ENCODE measurements around the gene AOX1. TPM values are rescaled to one million over a fixed set of nuclear protein-coding genes. Genes with fewer than 3 reads are reported as not detected.

AOX1 gene
- total and polyA plus RNA-seq, 5 donors from 2014 or later = not detected

GRCh38 chr2:200695191-200695590 is 109.4 kb downstream of the AOX1 start:
- Histone ChIP-seq H3K4me1 (ENCODE audit: control insufficient read depth, insufficient read depth, low read length, poor library complexity, severe bottlenecking) (no peaks in the 10 kb centered on the region), H3K27ac (ENCODE audit: insufficient read depth, low read length, poor library complexity, severe bottlenecking) (no peak overlapping the region), H3K27me3 (ENCODE audit: control insufficient read depth, insufficient read depth, low read length) (peaks cover 2% of the 10 kb centered on the region), H3K4me3 (ENCODE audit: low read depth, low read length) (no peak overlapping the region), H3K9me3 (ENCODE audit: control insufficient read depth in 2 of 2, low read length in 2 of 2) (no peaks in the 10 kb centered on the region), H3K36me3 (ENCODE audit: control insufficient read depth, insufficient read depth, low read length) (no peaks in the 10 kb centered on the region)
- Mint-ChIP-seq H3K27ac (no peak overlapping the region), H3K27me3 (peaks cover 27% of the 10 kb centered on the region), H3K9me3 (peaks cover 0 to 4% (median 0%) of the 10 kb centered on the region in 7 donors), H3K4me1 (peaks cover 0 to 2% (median 0%) of the 10 kb centered on the region in 4 donors), H3K36me3 (no peaks in the 10 kb centered on the region), H3K4me3 (no peak overlapping the region)
- peak in 1 of 3 donors; percentile 6 for DNase-seq
- no peak for ATAC-seq (ENCODE audit: low read depth in 2 of 2)

DNA sequence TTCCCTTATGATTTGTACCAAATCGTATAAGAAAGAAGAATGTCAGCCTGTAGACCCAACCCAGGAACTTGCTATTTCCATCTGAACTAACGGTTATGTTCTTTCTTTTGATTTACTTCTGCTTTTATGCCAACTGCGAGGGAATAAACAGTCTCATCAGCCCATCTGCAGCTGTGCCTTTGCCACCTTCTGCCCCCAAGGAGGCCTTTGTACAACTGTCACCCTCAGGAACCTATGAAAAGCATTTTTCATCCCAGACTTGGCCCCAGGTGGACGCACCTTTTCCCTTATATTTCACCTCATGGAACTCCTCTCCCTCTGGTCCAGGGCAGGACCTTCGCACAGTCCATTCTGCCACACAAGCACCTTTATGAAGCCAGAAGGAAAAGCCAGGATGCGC is 109.8 kb downstream of the AOX1 start:
- no peaks in the 10 kb centered on the region for H3K9me3 ChIP-seq (ENCODE audit: control insufficient read depth in 2 of 2, low read length in 2 of 2)
- Mint-ChIP-seq H3K27ac (no peak overlapping the region), H3K36me3 (no peaks in the 10 kb centered on the region), H3K4me3 (no peak overlapping the region), H3K4me1 (peaks cover 0 to 2% (median 0%) of the 10 kb centered on the region in 4 donors), H3K9me3 (peaks cover 0 to 4% (median 0%) of the 10 kb centered on the region in 7 donors), H3K27me3 (peaks cover 27% of the 10 kb centered on the region)
- DNase-seq (no peak), ATAC-seq (ENCODE audit: low read depth in 2 of 2) (no peak)
- H3K27me3 ChIP-seq (ENCODE audit: control insufficient read depth, insufficient read depth, low read length) = peaks cover 2% of the 10 kb centered on the region
- no peaks in the 10 kb centered on the region for H3K36me3 ChIP-seq (ENCODE audit: control insufficient read depth, insufficient read depth, low read length)
- no peak overlapping the region for H3K4me3 ChIP-seq (ENCODE audit: low read depth, low read length)
- H3K4me1 ChIP-seq (ENCODE audit: control insufficient read depth, insufficient read depth, low read length, poor library complexity, severe bottlenecking) = no peaks in the 10 kb centered on the region
- no peak overlapping the region for H3K27ac ChIP-seq (ENCODE audit: insufficient read depth, low read length, poor library complexity, severe bottlenecking)

- peaks cover 10% of the 10 kb centered on the region for H3K4me1 ChIP-seq (ENCODE audit: control insufficient read depth, insufficient read depth, low read length, poor library complexity, severe bottlenecking)
- H3K27me3 Mint-ChIP-seq = peaks cover 24% of the 10 kb centered on the region
- no peak for ATAC-seq (ENCODE audit: low read depth in 2 of 2)
Measured at GRCh38 chr2:200698217-200698616, 112.4 kb downstream of the AOX1 start.

DNA sequence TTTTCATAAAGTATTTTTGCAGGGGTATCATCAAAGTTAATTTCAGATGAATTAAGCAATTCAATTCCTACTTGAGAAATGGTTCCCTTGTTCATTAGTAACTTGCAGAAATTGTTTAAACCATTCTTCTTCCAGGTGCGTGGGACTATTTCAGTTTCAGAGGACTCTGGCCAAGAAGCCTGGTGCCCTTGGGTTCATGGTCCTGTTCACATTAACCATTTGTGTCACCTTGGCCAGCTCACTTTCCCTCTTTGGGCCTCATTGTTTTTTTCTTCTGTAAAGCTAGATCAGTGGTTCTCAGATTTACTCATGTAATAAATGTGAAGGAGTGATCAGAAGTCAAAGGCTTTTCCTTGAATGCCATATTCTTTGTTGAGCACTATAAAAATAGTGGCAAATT is 113.5 kb downstream of the AOX1 start:
- Mint-ChIP-seq H3K4me3 (no peak overlapping the region), H3K9me3 (peaks cover 0 to 1% (median 0%) of the 10 kb centered on the region in 7 donors), H3K36me3 (no peaks in the 10 kb centered on the region), H3K27me3 (peaks cover 21% of the 10 kb centered on the region), H3K4me1 (peaks cover 9 to 16% (median 12%) of the 10 kb centered on the region in 4 donors), H3K27ac (no peak overlapping the region)
- Histone ChIP-seq H3K27me3 (ENCODE audit: control insufficient read depth, insufficient read depth, low read length) (no peaks in the 10 kb centered on the region), H3K9me3 (ENCODE audit: control insufficient read depth in 2 of 2, low read length in 2 of 2) (no peaks in the 10 kb centered on the region), H3K4me1 (ENCODE audit: control insufficient read depth, insufficient read depth, low read length, poor library complexity, severe bottlenecking) (peaks cover 17% of the 10 kb centered on the region), H3K27ac (ENCODE audit: insufficient read depth, low read length, poor library complexity, severe bottlenecking) (no peak overlapping the region), H3K36me3 (ENCODE audit: control insufficient read depth, insufficient read depth, low read length) (no peaks in the 10 kb centered on the region), H3K4me3 (ENCODE audit: low read depth, low read length) (no peak overlapping the region)
- no peak for ATAC-seq (ENCODE audit: low read depth in 2 of 2)
- DNase-seq = no peak

More at GRCh38 chr2:200698217-200698616, 112.4 kb downstream of the AOX1 start:
- no peak overlapping the region for H3K27ac Mint-ChIP-seq
- Histone ChIP-seq H3K36me3 (ENCODE audit: control insufficient read depth, insufficient read depth, low read length) (no peaks in the 10 kb centered on the region), H3K27me3 (ENCODE audit: control insufficient read depth, insufficient read depth, low read length) (peaks cover 2% of the 10 kb centered on the region), H3K27ac (ENCODE audit: insufficient read depth, low read length, poor library complexity, severe bottlenecking) (no peak overlapping the region), H3K4me3 (ENCODE audit: low read depth, low read length) (no peak overlapping the region), H3K9me3 (ENCODE audit: control insufficient read depth in 2 of 2, low read length in 2 of 2) (no peaks in the 10 kb centered on the region)
- H3K4me1 Mint-ChIP-seq = peaks cover 9 to 10% (median 9%) of the 10 kb centered on the region in 4 donors
- no peak for DNase-seq
- no peak overlapping the region for H3K4me3 Mint-ChIP-seq
- H3K36me3 Mint-ChIP-seq = no peaks in the 10 kb centered on the region
- peaks cover 0 to 2% (median 0%) of the 10 kb centered on the region in 7 donors for H3K9me3 Mint-ChIP-seq

- no peak for ATAC-seq (ENCODE audit: low read depth in 2 of 2)
- no peaks in the 10 kb centered on the region for H3K9me3 Mint-ChIP-seq
- H3K27ac Mint-ChIP-seq = no peak overlapping the region
- peaks cover 17% of the 10 kb centered on the region for H3K4me1 ChIP-seq (ENCODE audit: control insufficient read depth, insufficient read depth, low read length, poor library complexity, severe bottlenecking)
- peaks cover 9 to 16% (median 12%) of the 10 kb centered on the region in 4 donors for H3K4me1 Mint-ChIP-seq
- DNase-seq = no peak
- H3K27ac ChIP-seq (ENCODE audit: insufficient read depth, low read length, poor library complexity, severe bottlenecking) = no peak overlapping the region
- H3K27me3 Mint-ChIP-seq = peaks cover 19% of the 10 kb centered on the region
- H3K36me3 ChIP-seq (ENCODE audit: control insufficient read depth, insufficient read depth, low read length) = no peaks in the 10 kb centered on the region
- no peaks in the 10 kb centered on the region for H3K36me3 Mint-ChIP-seq
- H3K9me3 ChIP-seq (ENCODE audit: control insufficient read depth in 2 of 2, low read length in 2 of 2) = no peaks in the 10 kb centered on the region
- no peak overlapping the region for H3K4me3 ChIP-seq (ENCODE audit: low read depth, low read length)
- H3K4me3 Mint-ChIP-seq = no peak overlapping the region
- no peaks in the 10 kb centered on the region for H3K27me3 ChIP-seq (ENCODE audit: control insufficient read depth, insufficient read depth, low read length)
Measured at GRCh38 chr2:200700856-200701255, 115.0 kb downstream of the AOX1 start.

GRCh38 chr2:200702044-200702443 is 116.2 kb downstream of the AOX1 start:
- H3K9me3 ChIP-seq (ENCODE audit: control insufficient read depth in 2 of 2, low read length in 2 of 2) = no peaks in the 10 kb centered on the region
- H3K27ac ChIP-seq (ENCODE audit: insufficient read depth, low read length, poor library complexity, severe bottlenecking) = no peak overlapping the region
- no peak for ATAC-seq (ENCODE audit: low read depth in 2 of 2)
- H3K27me3 ChIP-seq (ENCODE audit: control insufficient read depth, insufficient read depth, low read length) = no peaks in the 10 kb centered on the region
- H3K27me3 Mint-ChIP-seq = peaks cover 19% of the 10 kb centered on the region
- H3K4me1 ChIP-seq (ENCODE audit: control insufficient read depth, insufficient read depth, low read length, poor library complexity, severe bottlenecking) = peaks cover 17% of the 10 kb centered on the region
- peaks cover 9 to 16% (median 12%) of the 10 kb centered on the region in 4 donors for H3K4me1 Mint-ChIP-seq
- no peak overlapping the region for H3K4me3 Mint-ChIP-seq
- H3K4me3 ChIP-seq (ENCODE audit: low read depth, low read length) = no peak overlapping the region
- H3K36me3 Mint-ChIP-seq = no peaks in the 10 kb centered on the region
- H3K27ac Mint-ChIP-seq = no peak overlapping the region
- no peaks in the 10 kb centered on the region for H3K9me3 Mint-ChIP-seq
- no peak for DNase-seq
- no peaks in the 10 kb centered on the region for H3K36me3 ChIP-seq (ENCODE audit: control insufficient read depth, insufficient read depth, low read length)

DNA sequence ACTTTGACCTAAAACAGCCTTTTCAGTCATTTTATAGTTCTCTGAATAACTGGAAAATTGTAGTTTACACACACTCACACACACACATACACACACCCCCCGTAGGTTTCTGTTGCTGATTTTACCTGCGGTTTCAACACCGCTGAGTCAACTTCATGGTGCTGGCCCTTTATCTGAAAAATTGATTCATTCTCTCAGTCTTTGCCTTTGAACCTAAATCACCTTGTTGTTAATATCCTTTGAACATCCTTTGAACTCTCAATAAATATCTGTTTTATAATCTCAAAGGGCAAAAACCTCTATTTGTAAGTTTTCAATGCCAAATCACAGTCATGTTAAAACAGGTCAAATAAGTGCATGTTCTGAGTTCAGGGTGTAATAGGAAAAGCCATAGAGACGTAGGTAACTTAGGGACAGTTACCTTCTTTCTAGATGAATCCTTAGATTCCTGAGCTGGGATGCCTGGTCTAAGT is 116.9 kb downstream of the AOX1 start:
- Histone ChIP-seq H3K27ac (ENCODE audit: insufficient read depth, low read length, poor library complexity, severe bottlenecking) (no peak overlapping the region), H3K4me1 (ENCODE audit: control insufficient read depth, insufficient read depth, low read length, poor library complexity, severe bottlenecking) (peaks cover 17% of the 10 kb centered on the region), H3K36me3 (ENCODE audit: control insufficient read depth, insufficient read depth, low read length) (no peaks in the 10 kb centered on the region), H3K4me3 (ENCODE audit: low read depth, low read length) (peak overlapping the region; percentile 21), H3K9me3 (ENCODE audit: control insufficient read depth in 2 of 2, low read length in 2 of 2) (no peaks in the 10 kb centered on the region), H3K27me3 (ENCODE audit: control insufficient read depth, insufficient read depth, low read length) (no peaks in the 10 kb centered on the region)
- Mint-ChIP-seq H3K4me3 (peak overlapping the region in 1 of 4 donors; percentile 4), H3K36me3 (no peaks in the 10 kb centered on the region), H3K27ac (no peak overlapping the region), H3K9me3 (no peaks in the 10 kb centered on the region), H3K27me3 (peaks cover 19% of the 10 kb centered on the region), H3K4me1 (peaks cover 9 to 16% (median 12%) of the 10 kb centered on the region in 4 donors)
- ATAC-seq (ENCODE audit: low read depth in 2 of 2) (peak; percentile 70 to 77), DNase-seq (peak; percentile 28 to 76 (median 47))

All from CD4-positive, CD25-positive, alpha-beta regulatory T cell (primary cell).